Esophagus (tissue), 2 donors: ENCODE data around the gene CERS5. TPM values are rescaled to one million over a fixed set of nuclear protein-coding genes. Genes with fewer than 3 reads are reported as not detected.

ENCODE experiments used
- H3K27ac ChIP-seq, 2 donors: one replicate each; pipeline ENCODE4 v1.5.1; 2013; ENCODE audit warnings: low read depth in 2 of 2, mild to moderate bottlenecking in 2 of 2, inconsistent platforms in 1 of 2, low read length in 1 of 2, moderate library complexity in 1 of 2
- H3K27me3 ChIP-seq, 2 donors: one replicate each; pipeline ENCODE4 v1.6.1; 2013; ENCODE audit warnings: low read length in 2 of 2, control low read depth in 1 of 2, mild to moderate bottlenecking in 1 of 2; ENCODE audit not compliant: insufficient read depth in 2 of 2, control insufficient read depth in 1 of 2
- H3K36me3 ChIP-seq, 2 donors: one replicate each; pipeline ENCODE4 v1.6.1; 2013; ENCODE audit warnings: low read length in 1 of 2; ENCODE audit not compliant: control insufficient read depth in 2 of 2, insufficient read depth in 2 of 2
- H3K4me1 ChIP-seq, 2 donors: one replicate each; pipeline ENCODE4 v1.6.1; 2013; ENCODE audit warnings: low read length in 1 of 2; ENCODE audit not compliant: control insufficient read depth in 2 of 2, insufficient read depth in 2 of 2
- H3K4me3 ChIP-seq, 2 donors: one replicate each; pipeline ENCODE4 v1.5.1; 2013; ENCODE audit warnings: low read length in 2 of 2, mild to moderate bottlenecking in 2 of 2, low read depth in 1 of 2, moderate library complexity in 1 of 2
- H3K9me3 ChIP-seq, 2 donors: one replicate each; pipeline ENCODE4 v1.6.1; 2013; ENCODE audit warnings: mild to moderate bottlenecking in 2 of 2, low read depth in 1 of 2, low read length in 1 of 2, moderate library complexity in 1 of 2; ENCODE audit not compliant: control insufficient read depth in 2 of 2, insufficient read depth in 1 of 2
- WGBS, 2 donors: extraction: QIAGEN DNeasy Blood & Tissue Kit; methylation state at CpG; one replicate each; pipeline ENCODE4 v1.1.7; 2013; 5-methylcytosine and 5-hydroxymethylcytosine counted together
- polyA plus RNA-seq, 2 donors: library from polyadenylated mRNA; stranded (reverse); fragments of 200-250 nt; gene quantifications; one replicate each; pipeline ENCODE4 v1.2.3, GENCODE V29; 2013
- donor health status: healthy with polysubstance abuse.
- donor health status: Bipolar disorder and iron deficiency.

CERS5 gene
- polyA plus RNA-seq, 2 donors = 21.0 to 41.3 TPM

DNA sequence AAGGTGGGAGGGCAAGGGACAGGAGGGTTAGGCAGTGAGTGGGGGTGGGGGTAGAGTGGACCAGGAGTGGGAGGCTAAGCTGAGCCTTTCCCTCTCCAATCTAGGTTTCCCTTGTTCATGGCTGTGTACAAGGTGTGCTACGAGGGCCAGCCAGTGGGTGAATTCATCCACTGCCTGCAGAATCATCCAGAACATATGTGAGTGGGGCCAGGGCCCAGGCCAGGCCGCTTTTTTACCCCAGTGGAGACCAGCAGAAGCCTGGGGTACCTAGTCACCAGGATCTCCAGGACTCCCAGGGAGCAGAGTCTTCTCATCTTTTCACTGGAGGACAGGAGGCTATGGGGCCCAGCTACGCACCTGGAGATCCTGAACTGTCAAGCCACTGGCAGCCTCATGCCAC is 57.9 kb downstream of the CERS5 start:
- Histone ChIP-seq H3K27me3 (no peaks in the 10 kb centered on the region), H3K4me3 (no peak overlapping the region), H3K9me3 (no peaks in the 10 kb centered on the region), H3K27ac (peak overlapping the region; percentile 83 to 92), H3K36me3 (no peaks in the 10 kb centered on the region), H3K4me1 (peaks cover 2 to 18% of the 10 kb centered on the region in 2 donors)
- WGBS, 2 donors = 89 to 98% methylated on average over 3 of the region's 3 CpGs

GRCh38 chr12:50107416-50108268 is 59.5 kb downstream of the CERS5 start:
- Histone ChIP-seq H3K27ac (no peak overlapping the region), H3K4me3 (no peak overlapping the region), H3K9me3 (no peaks in the 10 kb centered on the region), H3K36me3 (no peaks in the 10 kb centered on the region), H3K27me3 (no peaks in the 10 kb centered on the region), H3K4me1 (peaks cover 2 to 23% of the 10 kb centered on the region in 2 donors)
- WGBS, 2 donors = 96% methylated on average over 17 of the region's 17 CpGs

GRCh38 chr12:50106907-50107306 is 60.3 kb downstream of the CERS5 start:
- no peaks in the 10 kb centered on the region for H3K27me3 ChIP-seq
- no peak overlapping the region for H3K4me3 ChIP-seq
- H3K9me3 ChIP-seq = no peaks in the 10 kb centered on the region
- H3K36me3 ChIP-seq = no peaks in the 10 kb centered on the region
- peaks cover 2 to 23% of the 10 kb centered on the region in 2 donors for H3K4me1 ChIP-seq
- 77 to 80% methylated on average over 3 of the region's 3 CpGs for WGBS, 2 donors
- no peak overlapping the region for H3K27ac ChIP-seq

GRCh38 chr12:50105913-50106450 is 61.2 kb downstream of the CERS5 start:
- Histone ChIP-seq H3K36me3 (no peaks in the 10 kb centered on the region), H3K4me3 (no peak overlapping the region), H3K4me1 (peaks cover 2 to 21% of the 10 kb centered on the region in 2 donors), H3K27me3 (no peaks in the 10 kb centered on the region), H3K9me3 (no peaks in the 10 kb centered on the region), H3K27ac (no peak overlapping the region)
- WGBS, 2 donors = 96% methylated on average over 12 of the region's 12 CpGs

GRCh38 chr12:50104417-50105366 is 62.5 kb downstream of the CERS5 start:
- peaks cover 4 to 11% of the 10 kb centered on the region in 2 donors for H3K4me1 ChIP-seq
- H3K4me3 ChIP-seq = no peak overlapping the region
- H3K27ac ChIP-seq = no peak overlapping the region
- no peaks in the 10 kb centered on the region for H3K9me3 ChIP-seq
- WGBS, 2 donors = 61 to 78% methylated on average over 14 of the region's 14 CpGs
- no peaks in the 10 kb centered on the region for H3K27me3 ChIP-seq
- H3K36me3 ChIP-seq = peaks cover 2 to 4% of the 10 kb centered on the region in 2 donors

DNA sequence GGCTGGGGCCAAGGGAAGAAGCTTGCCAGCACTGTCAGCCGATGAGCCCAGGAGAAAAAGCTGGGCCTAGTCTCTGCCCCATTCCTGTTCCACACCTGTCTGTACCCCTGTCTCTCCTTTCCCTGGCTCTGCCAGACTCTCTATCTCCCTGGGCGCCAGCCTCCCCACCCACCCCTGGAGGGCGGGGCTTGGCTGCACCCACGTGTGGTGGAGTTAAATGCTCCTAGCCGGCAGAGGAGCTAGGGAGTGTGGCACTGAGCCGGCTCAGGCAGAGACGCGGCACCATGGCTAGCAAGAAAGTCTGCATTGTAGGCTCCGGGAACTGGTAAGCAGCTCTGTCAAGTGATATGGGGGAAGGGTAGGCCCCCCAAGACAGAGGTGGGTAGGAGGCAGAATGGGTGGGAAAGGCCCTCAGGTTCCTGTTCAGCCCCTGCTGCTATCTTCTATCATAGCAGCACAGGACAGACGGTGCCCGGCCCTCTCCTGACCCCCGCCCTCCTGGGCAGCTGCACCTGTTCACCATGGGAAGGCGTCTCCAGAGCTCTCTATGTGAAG is 63.3 kb downstream of the CERS5 start, which contains the start of gene GPD1:
Gene GPD1, plus strand, starts transcription at position 242 of the 555 bp plus-strand sequence. Its CDS starts 43 bp downstream, at position 285.
- WGBS, 2 donors = 21 to 28% methylated on average over 12 to 13 of the region's 13 CpGs
- Histone ChIP-seq H3K9me3 (no peaks in the 10 kb centered on the region), H3K4me3 (no peak within 1 kb of the TSS), H3K36me3 (peaks cover 7 to 12% of the 10 kb centered on the region in 2 donors), H3K4me1 (peaks cover 5 to 11% of the 10 kb centered on the region in 2 donors), H3K27me3 (no peaks in the 10 kb centered on the region), H3K27ac (no peak within 1 kb of the TSS)

- Histone ChIP-seq H3K27ac (no peak overlapping the region), H3K36me3 (peaks cover 11 to 17% of the 10 kb centered on the region in 2 donors), H3K4me1 (peaks cover 5 to 11% of the 10 kb centered on the region in 2 donors), H3K9me3 (no peaks in the 10 kb centered on the region), H3K27me3 (no peaks in the 10 kb centered on the region), H3K4me3 (no peak overlapping the region)
- 96 to 98% methylated on average over 2 of the region's 2 CpGs for WGBS, 2 donors
Measured at GRCh38 chr12:50103351-50103750, 63.8 kb downstream of the CERS5 start.

DNA sequence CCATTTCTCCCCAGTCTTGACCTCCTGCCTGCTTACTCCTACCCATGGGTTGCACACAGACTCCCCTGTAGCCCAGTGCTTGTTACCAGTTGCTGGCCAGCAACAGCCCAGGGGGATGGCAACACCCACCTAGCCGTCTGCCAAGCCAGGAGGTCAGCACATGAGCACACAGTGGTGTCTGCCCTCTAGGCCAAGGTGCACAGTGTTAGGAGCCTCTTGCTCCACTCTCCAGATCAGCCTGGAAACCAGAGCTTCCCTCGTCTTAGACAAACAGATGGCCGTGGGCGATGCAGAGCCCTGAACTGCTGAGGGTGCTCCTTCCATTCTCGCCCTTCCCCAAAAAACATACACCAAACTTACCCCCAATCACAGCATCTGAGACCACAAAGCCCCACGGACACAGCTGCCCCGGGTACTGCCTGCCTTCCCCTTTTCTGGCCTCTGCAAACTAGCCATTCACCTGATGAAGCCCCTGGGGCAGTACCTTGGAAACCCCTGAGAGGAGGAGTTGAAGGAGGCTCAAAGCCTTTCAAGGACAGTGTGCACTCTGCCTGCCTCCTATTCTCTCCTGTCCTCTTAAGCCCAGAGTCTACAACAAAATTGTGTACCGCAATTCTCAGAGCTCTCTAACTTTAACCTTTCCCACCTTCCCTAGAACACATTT is 64.4 kb downstream of the CERS5 start:
- Histone ChIP-seq H3K27me3 (no peaks in the 10 kb centered on the region), H3K9me3 (no peaks in the 10 kb centered on the region)
- 80 to 82% methylated on average over 8 of the region's 8 CpGs for WGBS, 2 donors

More for the DNA sequence above, 64.4 kb downstream of the CERS5 start:
- Histone ChIP-seq H3K27ac (no peak overlapping the region), H3K4me1 (peaks cover 5 to 11% of the 10 kb centered on the region in 2 donors), H3K4me3 (no peak overlapping the region), H3K36me3 (peaks cover 11 to 22% of the 10 kb centered on the region in 2 donors)
